T1000 (cell line): Measurements from ENCODE around the gene CHCHD5.
"Not testable (repeated sequence)": the region's sequence is repeated elsewhere in the genome, so short reads cannot be mapped to it uniquely, and the experiment has no call there.

Source experiments
- DNase-seq: peaks from one replicate; lab custom pipeline; 2025; ENCODE audit warnings: mixed read lengths; lab: John Stamatoyannopoulos, UW

Gene CHCHD5

DNA sequence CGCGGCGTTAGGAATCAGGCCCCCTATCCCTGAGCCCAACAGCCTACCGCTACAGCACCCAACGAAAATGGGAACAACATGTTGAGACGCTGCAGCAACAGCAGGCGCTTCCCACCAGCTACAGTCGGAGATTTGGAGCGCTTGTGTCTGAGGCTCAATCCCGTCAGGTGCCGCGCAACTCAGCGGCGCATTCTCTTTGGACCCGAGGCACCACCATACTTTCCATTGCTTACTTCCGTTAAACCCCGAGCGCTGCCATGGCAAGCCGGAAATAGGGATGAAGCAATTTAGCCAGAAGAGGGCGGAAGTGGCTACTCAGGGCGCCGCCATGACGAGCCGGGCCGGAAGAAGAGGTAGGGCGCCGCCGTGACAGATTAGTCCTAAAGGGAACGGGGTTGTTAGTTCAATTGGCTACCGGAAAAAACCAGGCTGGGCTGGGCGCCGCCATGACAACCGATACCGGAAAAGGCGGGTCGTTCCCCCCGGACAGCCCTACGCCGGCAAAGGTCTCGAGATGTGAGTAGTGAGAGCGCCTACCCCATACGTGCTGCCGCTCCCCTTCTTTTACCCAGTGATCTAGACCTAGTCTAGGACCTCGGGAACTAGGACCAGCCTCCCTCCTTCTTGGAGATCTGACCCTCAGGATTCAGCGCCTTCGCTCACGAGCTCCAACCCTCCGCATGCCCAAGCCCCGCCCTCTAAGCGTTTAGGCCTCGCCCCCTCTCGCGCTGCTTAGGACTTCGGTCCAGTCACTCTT lies at the start of gene CHCHD5:
Gene CHCHD5, plus strand, starts transcription at position 476 of the 757 bp plus-strand sequence. Its CDS starts 39 bp downstream, at position 515.
- peak; percentile 87 for DNase-seq

- DNase-seq = no peak
Measured at GRCh38 chr2:112534826-112535225, 49.6 kb upstream of the CHCHD5 start.

DNA sequence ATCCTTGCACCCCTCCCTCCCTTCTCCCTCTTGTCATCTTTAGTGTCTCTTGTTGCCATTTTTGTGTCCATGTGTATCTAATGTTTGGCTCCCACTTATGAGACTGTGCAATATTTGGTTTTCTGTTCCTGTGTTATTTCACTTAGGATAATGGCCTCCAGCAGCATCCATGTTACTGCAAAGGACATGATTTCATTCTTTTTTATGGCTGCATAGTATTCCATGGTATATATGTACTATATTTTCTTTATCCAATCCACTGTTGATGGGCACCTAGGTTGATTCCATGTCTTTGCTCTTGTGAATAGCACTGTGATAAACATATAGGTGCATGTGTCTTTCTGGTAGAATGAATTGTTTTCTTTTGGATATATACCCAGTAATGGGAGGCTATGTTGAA lies 47.7 kb upstream of the CHCHD5 start:
- DNase-seq = not testable (repeated sequence)

DNA sequence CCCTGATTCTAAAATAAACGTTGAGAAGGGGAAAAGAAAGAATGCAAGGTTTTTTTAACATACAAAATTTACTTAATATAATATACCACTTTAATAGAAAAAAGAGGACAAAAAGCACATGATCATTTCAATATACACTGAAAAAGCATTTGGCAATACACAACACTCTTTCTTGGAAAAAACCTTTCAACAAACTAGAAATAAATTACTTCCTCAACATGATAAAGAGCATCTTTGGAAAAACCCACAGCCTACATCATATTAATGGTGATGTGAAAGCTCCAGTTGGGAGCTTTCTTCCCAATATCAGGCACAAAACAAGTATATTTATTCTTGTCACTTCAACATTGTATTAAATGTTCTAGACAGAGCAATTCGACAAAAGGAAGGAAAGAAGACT lies 45.1 kb upstream of the CHCHD5 start:
- no peak for DNase-seq

GRCh38 chr2:112540906-112541305 lies 43.5 kb upstream of the CHCHD5 start:
- DNase-seq = no peak

GRCh38 chr2:112541315-112542122 lies 42.9 kb upstream of the CHCHD5 start:
- peak; percentile 76 for DNase-seq

DNA sequence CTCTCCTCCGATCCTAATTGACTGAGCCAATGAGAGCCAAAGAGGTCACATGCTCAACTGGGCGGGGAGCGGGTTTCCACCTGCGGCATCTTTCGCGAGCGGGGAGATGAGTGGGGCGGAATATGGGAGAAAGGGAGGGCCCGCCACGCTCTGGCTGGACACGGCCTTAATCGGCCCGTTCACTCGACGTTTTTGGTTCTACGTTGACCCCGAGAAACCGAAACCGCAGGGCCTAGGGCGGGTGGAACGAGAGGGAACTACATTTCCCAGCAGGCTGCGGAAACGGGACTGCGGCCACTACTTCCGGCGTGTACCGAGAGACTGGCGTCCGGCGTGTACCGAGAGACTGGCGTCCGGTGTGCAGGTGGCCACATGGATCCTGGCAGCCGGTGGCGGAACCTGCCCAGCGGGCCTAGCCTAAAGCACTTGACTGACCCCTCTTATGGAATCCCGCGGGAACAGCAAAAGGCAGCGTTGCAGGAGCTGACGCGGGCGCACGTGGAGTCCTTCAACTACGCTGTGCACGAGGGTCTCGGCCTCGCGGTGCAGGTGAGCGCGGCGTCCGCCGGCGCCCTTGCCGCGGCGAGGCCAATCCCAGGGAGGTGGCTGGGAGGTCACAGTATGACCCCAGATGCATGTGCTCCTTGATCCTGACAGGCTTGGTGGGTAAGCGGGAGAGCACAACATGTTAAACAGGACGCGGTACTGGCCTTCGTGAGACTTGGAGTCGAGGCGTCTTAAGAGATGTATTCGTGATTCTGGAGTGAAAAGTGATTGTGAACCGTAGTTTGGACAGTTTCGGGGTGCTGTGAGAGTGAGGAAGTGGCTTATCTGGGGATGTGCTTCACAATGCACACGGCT lies 42.1 kb upstream of the CHCHD5 start, which contains the start of gene POLR1B:
Gene POLR1B, plus strand, starts transcription at position 343 of the 861 bp plus-strand sequence. Its CDS starts 30 bp downstream, at position 373.
- peak; percentile 74 for DNase-seq

GRCh38 chr2:112542984-112543661 lies 41.3 kb upstream of the CHCHD5 start:
- DNase-seq = no peak

GRCh38 chr2:112547333-112547732 lies 37.1 kb upstream of the CHCHD5 start:
- DNase-seq = no peak

DNA sequence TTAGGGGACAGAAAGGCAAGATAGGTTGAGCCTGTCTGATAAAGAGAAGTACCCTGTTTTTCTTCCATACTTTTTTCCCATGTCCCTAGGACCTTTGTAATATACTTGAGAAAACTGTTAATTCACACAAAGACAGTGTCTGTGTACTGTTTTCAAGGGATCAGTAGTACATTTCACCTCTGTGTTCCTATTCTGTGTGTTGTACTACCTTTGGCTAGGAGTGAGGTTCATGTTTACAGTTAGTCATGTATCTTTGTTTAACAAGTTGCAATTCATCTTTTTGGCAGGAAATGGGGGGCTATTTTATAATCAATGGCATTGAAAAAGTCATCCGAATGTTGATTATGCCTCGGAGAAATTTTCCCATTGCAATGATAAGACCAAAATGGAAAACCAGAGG lies 35.4 kb upstream of the CHCHD5 start:
- no peak for DNase-seq

DNA sequence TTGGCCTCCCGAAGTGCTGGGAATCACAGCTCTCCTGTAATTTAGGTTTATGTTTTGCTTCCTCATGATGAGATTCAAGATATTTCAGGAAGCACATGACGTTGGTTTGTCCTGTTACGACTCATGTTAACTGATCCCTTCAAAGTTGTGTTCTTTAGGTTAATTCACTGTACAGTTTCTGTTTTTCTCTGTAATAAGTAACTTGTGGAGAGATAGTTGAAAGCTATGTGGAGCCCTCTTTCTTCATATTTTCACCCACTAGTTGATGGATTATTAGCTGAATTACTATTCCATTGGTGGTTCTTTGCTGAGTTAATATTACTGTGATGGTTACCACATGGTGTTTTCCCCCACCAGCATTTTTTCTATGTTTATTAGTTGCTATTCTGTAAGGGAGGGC lies 18.3 kb upstream of the CHCHD5 start:
- no peak for DNase-seq

GRCh38 chr2:112566508-112566907 lies 17.9 kb upstream of the CHCHD5 start:
- DNase-seq = not testable (repeated sequence)

- DNase-seq = no peak
Measured at GRCh38 chr2:112572005-112572404, 12.4 kb upstream of the CHCHD5 start.

DNA sequence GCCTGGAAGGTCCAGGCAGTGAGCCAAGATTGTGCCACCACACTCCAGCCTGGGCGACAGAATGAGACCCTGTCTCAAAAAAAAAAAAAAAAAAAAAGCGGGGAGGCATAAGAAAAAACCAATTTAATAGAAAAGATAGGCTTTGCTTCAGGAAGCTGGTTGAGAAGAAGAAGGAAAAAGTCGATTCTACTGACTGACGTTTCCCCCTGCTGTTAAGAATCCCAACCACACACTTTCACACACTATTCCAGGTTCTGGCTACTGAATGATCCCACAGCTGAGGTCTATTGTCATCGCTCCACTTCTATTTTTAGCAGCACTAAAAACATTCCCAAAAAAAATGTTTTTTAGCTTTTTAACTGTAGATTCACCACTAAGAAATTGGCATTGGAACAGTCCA lies 6.7 kb upstream of the CHCHD5 start:
- no peak for DNase-seq

DNA sequence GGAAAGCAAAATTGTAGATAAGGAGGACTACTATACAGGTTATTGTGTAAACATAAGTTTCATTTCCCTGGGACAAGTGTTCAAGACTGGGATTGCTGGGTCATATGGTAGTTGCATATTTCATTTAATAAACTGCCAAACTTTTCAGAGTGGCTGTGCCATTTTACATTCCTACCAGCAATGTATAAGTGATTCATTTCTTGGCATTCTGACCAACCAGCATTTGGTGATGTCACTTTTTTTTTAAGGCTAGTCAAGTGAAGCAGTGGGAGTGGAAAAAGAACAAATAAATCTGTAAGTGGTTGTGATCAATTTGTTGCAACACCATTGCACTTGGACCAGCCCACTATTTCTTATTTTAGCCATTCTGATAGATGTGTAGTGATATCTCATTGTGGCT lies 5.2 kb upstream of the CHCHD5 start:
- no peak for DNase-seq

- DNase-seq = no peak
Measured at GRCh38 chr2:112580084-112580483, 4.3 kb upstream of the CHCHD5 start.

GRCh38 chr2:112582314-112582746 lies 2.1 kb upstream of the CHCHD5 start:
- DNase-seq = no peak

DNA sequence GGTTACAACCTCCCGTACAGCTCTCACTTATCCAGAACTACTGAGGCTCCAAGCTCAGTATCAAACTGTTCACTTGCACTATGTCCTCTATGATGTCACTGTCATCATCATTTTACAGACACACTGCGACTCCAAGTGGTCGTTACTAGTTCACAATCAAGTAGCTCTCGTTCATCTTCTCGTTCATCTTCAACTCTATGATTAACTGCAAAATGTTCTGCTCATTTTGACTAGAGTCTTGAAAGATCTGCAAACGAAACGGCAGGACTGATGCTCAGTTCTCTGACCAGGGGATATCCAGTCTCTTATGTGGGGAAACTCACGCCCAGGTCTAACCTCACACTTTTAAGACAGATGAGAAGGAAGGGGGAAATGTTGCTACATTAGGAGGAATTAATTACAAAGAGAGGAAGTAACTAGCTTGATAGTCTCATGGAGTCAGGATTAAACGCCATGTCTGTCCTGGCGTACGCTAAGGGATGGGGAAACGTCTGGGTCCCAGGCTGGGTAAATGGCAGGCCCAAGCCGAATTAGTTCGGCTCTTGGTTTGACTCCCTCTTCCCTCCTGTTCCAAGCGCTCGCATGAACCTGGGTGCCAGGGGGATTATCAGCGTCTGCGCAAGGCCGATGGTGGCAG lies 794 bp upstream of the CHCHD5 start:
- no peak for DNase-seq

- DNase-seq = no peak
Measured at GRCh38 chr2:112584891-112585250, 462 bp downstream of the CHCHD5 start.

GRCh38 chr2:112585400-112585799 lies 991 bp downstream of the CHCHD5 start:
- DNase-seq = no peak

GRCh38 chr2:112585873-112586464 lies 1.6 kb downstream of the CHCHD5 start:
- no peak for DNase-seq
